Adrenal gland (tissue), 5 donors: Measurements from ENCODE around the gene DAG1.

Experiments
- POLR2A ChIP-seq, 2 donors: fragments of 450-650 bp; IDR thresholded peaks; one replicate each; pipeline ENCODE4 v1.6.1; 2017; ENCODE audit warnings: antibody characterized with exemption in 2 of 2, mild to moderate bottlenecking in 2 of 2, moderate library complexity in 1 of 2
- TF ChIP-seq, protein P1 (sequence below), 6 experiments: fragments of 450-650 bp in 4 of 6; fragments of 200-600 bp in 2 of 6; sonication (generic) in 1 of 6; IDR thresholded peaks; 1 replicate in 5 of 6; 2 replicates in 1 of 6; pipeline versions ENCODE4 v1.5.1 to v1.8.0; 2016 to 2021; ENCODE audit warnings: antibody characterized with exemption in 6 of 6, mild to moderate bottlenecking in 2 of 6, moderate library complexity in 1 of 6
- donor health status: DM: no; HTN: no; CAD: no.

DNA sequence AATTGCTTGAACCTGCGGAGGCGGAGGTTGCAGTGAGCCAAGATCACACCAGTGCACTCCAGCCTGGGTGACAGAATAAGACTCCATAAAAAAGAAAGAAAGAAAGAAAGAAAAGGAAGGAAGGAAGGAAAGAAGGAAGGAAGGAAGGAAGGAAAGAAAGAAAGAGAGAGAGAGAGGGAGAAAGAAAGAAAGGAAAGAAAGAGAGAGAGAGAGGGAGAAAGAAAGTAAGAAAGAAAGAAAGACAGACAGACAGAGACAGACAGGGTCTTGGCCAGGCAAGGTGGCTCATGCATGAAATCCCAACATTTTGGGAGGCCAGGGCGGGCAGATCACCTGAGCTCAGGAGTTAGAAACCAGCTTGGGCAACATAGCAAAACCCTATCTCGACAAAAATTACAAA, 16.4 kb upstream of the DAG1 start:
- no peak for TF ChIP-seq POLR2A (IDR thresholded peaks at IDR 0.05)
- TF ChIP-seq, protein P1, sequence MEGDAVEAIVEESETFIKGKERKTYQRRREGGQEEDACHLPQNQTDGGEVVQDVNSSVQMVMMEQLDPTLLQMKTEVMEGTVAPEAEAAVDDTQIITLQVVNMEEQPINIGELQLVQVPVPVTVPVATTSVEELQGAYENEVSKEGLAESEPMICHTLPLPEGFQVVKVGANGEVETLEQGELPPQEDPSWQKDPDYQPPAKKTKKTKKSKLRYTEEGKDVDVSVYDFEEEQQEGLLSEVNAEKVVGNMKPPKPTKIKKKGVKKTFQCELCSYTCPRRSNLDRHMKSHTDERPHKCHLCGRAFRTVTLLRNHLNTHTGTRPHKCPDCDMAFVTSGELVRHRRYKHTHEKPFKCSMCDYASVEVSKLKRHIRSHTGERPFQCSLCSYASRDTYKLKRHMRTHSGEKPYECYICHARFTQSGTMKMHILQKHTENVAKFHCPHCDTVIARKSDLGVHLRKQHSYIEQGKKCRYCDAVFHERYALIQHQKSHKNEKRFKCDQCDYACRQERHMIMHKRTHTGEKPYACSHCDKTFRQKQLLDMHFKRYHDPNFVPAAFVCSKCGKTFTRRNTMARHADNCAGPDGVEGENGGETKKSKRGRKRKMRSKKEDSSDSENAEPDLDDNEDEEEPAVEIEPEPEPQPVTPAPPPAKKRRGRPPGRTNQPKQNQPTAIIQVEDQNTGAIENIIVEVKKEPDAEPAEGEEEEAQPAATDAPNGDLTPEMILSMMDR (IDR thresholded peaks at IDR 0.05): no peak
